Activated CD4-positive, alpha-beta T cell treated with anti-CD3 and anti-CD28 coated beads, Interleukin-2, amount 50 U/mL, for 16 hours (primary cell): ENCODE measurements around the gene SORCS2.

Source experiments
- DNase-seq: peaks from one replicate; pipeline ENCODE4 v3.0.0-alpha.2; 2020

SORCS2 gene

DNA sequence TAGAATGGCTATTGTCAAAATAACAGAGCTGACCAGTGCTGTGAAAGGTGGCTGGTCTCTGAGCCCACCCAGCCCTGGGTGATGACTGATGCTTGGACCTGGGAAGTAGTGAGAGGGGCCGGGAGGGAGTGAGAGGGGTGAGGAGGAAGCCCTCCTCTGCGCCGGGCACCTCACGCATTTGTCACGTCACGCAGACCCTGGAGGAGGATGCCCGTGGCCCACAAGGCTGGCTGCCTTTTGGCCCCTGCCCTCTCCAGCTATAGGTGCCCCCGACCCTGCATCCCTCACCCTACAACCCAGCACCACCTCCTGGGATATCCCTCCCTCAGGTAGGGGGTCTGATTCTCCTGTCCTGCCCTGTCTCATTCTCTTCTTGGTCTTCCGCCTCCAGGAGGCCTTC is 539.9 kb downstream of the SORCS2 start:
- no peak for DNase-seq

DNA sequence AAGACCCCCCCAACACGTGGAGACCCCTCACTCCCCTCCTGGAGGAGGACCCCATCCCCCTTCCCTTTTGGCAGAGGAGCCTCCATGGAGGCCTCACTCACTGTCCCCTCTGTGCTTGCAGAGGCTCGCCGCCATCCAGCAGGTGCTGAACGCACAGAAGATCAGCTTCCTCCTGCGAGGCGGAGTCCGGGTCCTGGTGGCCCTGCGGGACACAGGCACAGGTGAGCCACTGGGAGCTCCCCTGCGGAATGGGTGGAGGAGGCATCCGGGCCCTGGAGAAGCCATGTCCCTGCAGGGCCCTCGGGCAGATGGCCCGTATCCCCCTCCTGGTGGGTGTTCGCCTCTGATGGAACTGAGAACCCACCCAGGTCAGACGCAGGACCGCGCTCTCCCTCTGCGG is 540.9 kb downstream of the SORCS2 start:
- DNase-seq = no peak

DNA sequence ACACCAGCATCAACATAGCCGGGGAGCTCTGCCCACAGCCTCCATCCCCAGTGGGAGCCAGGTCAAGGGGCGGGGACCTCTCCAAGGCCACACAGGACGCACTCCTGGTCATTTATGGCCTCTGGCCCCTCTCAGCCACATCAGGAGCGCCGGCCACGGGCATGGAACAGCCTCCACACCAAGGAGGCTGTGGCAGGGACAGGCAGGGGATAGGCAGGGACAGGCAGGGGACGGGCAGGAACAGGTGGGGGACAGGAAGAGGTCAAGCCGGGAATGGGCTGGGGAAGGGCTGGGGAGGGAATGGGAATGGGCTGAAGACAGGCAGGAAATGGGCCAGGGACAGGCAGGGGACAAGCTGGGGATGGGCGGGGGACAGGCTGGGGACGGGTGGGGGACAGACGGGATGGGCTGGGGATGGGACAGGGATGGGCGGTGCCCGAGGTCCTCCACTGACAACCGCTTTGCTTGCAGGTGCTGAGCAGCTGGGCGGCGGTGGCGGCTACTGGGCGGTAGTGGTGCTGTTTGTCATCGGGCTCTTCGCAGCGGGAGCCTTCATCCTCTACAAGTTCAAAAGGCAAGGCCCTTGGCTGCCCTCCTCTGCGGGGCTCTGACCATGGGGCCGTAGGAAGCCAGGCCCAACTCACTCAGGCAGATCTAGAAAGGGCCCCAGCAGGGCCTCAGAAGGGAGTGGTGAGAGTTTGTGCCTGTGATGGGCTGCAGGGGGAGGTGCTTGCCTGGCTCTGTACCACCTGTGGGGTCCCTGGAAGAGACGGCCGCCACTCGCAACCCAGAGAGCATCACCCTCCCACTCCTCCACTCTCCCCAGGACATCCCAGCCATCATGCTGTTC is 541.7 kb downstream of the SORCS2 start:
- DNase-seq = no peak

DNA sequence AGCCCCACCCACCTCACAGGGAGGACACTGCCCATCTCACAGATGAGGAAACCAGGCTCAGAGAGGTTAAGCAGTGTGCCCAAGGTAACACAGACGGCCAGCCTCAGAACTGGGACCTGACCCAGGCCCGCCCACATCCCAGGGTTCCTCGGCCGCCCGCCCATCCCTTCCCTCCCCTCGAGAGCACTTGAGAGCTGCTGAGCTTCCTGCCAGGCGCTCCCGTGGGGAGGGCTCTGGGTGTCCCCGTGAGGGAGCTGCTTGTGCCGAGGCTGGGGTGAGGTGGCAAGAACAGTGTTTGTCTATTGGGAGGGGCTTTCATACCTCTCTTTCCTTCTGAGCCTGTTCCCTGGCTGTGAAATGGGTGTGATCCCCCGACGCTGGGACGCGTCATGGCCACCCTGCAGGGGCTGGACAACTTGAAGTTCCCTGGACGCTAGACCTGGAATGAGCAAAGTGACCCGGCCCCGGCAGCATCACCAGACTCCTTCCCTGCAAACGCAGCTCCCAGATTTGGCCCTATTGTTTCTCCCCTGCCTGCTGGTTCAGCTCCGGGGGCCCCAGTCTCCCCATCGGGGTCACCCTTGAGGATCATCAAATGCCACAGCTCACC is 542.4 kb downstream of the SORCS2 start:
- DNase-seq = no peak

DNA sequence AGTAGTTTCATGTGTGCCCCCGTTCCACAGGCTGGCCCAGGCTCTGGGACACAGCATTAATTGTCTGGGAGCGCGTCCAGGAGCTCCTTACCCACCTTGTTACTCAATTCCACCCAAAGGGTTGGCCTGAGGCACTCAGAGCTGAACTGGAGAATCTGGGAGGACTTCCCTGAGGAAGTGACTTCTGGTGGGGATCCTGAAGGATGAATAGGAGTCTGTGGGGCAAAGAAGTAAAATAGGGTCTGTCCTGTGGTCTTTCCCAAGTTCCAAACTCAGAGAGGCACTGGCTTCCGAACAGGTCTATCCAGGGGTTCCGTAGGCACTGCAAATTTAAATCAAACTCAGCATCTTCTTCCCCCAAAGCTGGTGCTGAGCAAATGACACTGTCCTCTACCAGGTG is 543.1 kb downstream of the SORCS2 start:
- no peak for DNase-seq

DNA sequence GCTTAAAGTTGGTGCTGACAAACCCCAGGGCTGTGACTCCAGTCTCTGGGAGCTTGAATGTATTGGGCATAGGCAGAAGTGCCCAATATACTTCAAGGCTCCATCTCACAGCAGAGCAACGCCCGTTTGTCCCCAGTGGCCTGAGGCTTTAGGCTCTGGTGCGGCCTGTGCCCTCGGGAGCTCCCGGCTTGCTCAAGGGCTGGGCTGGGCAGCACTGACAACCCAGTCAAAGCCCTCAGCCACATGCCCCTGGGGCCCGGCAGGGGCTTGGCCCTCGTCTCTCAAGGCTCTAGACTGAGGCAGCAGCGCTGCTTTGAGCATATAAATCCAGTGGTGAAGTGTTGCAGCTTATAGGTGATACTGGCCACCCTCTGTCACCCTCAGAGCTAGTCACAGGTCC is 543.6 kb downstream of the SORCS2 start:
- no peak for DNase-seq

DNA sequence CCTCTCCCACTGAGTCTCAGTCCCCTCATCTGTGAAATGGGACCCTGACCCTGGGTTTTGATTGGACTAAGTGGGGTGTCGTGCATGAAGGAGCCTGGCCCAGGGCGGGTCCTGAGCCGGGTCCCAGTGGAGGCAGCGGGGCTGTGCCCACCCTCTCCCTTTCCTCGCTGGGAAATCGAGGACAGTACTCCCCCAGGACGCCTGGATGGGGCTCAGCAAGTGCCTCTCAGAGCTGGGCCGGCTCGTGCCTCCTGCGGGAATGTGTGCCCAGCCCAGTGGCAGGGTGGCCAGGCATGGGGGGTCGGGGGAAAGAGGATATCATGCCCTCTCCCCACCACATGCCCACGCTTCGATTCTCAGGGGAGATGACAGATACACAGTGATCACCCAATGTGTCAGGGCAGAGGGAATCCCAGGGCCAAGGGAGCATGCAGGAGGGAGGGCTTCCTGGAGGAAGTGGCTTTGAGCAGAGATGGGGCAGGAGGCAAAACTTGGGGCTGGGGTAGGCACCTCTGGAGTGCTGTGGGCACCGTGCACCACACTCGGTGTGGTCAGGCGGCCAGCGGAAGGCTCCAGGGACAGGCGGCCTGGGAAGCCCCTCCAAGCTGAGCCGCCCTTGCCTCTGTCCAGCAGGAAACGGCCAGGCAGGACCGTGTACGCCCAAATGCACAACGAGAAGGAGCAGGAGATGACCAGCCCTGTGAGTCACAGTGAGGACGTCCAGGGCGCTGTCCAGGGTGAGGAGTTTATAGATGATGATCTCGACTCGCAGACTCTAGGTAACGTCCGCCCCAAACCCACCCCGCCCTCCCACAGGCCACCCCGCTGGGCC is 544.3 kb downstream of the SORCS2 start:
- DNase-seq = no peak

DNA sequence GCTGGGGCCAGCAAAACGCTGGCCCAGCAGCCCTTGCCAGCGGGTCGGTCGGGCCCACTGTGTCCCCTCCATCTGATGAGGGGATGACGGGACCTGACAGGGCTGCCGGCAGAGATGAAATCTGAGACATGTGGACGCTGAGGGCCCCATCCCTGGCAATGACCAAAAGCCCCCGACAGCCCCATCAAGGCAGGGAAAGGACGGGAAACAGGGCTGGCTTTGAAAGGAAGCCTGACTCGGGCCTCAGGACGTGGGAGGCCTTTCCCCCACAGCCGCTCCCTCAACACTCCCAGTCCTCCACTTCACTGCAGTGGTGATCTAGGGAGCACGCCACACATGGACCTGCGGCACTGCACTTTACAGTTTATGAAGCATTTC is 544.9 kb downstream of the SORCS2 start:
- no peak for DNase-seq

DNA sequence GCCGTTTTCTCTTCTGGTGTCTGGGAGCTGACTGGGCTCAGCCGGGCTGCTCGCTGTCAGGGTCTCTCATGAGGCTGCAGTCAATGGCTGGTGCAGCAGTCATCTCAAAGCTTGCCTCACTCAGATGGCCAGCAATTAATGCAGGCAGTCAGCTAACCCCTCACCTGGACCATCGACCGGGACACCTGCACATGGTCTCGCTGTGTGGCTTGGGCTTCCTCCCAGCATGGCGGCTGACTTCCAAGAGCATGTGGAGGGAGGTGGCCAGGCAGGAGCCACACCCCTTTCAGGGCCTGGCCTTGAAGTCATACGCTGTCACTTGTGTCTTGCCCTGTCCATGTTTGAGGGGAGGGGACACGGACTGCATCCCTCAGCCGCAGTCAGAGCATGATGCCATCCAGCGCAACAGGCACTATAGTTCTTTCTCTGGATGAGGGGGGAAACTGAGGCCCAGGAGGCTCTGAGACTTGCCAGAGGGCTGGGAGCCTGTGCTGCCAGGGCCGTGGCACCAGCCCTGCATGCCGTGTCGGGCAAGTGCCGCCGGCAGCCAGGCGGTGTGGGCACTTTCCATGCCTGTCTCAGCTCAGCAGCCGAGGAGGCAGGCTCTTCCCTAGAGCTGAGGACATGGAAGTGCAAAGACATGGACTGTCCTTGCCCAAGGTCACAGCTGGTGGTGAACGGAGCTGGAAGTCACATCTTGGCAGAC is 545.6 kb downstream of the SORCS2 start:
- no peak for DNase-seq

DNA sequence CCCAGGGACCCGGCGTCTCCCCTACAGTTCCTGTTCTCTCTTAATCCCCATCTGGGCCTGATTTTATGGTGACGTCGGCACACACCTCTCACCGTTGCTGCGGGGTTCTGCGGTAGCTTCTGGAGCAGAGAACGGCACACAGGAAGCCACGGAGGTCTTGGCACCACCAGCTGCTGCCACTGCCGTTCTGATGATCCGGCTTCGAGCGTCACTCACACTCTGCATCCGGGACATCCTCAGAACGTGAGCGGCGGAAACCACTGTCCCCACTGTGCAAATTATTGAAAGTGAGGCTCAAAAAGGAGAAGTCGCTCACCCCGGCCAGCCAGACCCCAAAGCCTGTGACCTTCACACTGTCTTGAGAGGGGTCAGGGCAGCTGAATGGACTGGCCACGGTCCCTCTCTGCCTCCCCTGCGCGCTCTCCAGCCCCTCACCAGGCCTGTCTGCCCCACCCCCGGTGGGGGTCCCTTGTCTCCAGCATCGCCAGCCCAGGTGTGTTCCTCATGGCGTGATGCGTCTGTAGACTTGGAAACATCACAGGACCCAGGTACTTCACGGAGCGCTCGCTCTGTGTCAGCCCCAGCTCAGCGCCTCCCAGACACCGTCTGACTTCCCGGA is 546.2 kb downstream of the SORCS2 start:
- no peak for DNase-seq

DNA sequence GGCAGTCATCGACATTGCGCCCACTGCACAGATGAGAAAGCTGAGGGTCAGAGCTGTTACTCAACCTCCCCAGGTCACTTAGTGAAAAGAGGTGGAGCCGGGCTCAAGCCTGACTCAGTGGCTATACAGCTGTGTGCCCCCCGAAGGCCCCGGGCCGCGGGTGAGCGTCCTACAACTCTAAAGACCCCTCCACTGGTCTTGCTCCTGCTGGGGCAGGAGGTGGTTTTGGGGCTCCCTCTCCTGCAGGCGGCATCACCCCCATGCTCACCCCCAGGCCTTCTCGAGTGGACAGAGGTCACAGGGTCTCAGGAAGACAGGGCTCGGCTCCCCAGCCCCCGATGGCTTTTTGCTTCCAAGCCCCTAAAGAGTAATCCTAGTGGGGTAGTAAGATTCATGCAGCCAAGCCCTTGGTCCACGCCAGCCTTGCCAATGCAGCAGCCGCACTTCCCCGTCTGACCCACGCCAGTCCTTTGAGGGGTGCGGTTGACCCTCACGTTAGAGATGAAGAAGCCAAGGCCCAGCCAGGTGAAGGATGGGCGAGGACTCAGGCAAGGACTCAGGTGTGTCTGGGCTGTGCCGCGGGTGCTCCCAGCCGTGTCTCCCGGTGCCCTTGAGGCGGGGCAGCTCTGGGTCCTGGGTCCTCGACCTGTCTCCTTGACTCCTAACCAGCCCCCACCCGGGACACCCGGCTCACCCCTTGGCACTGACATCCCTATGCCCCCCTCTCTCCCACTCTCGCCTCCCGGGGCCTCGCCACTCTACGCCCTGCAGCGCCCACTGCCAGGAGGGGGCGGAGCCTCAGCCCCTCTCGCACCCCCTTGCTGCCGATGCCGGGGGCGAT is 547.0 kb downstream of the SORCS2 start:
- DNase-seq = no peak

DNA sequence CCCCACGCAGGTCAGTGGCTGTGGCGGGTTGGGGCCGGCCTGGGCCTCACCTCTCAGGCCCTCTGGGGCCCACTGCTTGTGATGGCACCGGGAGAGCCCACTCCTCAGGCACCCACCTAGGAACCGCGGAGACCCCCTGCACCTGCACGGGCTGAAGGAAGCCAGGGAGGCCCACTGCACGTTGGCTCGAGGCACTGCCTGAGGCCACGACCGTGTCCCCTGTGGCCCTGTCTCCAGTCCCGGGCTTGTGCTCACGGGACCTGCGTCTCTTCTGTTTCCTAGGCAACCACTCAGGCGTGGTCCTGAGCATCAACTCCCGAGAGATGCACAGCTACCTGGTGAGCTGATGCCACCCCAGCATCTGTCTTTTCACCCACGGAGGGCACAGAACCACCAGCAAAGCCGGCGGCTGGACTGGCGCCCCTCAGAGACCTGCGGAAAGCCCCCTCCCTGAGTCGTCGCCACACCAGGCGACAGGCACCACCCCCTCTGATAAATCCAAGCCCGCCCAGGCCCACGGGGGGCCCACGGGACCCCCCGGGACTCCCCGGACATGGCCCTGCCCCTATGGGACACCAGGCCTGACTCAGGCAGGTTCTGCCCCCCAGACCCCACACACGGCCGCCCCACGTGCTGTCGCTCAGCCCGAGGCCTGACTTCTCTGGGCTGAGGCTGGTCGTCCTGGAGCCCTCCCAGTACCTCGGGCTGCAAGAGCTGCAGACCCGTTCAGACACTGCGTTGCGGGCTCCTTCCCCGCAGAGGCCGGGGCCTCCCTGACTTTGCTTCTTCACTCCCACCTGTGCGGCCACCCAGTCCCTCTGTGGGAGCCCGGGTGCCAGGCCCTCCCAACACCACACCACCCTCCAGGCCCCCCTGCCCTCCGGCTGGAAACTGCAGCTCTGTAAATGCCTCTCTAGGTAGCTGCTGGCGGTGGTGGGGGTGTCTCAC is 547.9 kb downstream of the SORCS2 start:
- no peak for DNase-seq

DNA sequence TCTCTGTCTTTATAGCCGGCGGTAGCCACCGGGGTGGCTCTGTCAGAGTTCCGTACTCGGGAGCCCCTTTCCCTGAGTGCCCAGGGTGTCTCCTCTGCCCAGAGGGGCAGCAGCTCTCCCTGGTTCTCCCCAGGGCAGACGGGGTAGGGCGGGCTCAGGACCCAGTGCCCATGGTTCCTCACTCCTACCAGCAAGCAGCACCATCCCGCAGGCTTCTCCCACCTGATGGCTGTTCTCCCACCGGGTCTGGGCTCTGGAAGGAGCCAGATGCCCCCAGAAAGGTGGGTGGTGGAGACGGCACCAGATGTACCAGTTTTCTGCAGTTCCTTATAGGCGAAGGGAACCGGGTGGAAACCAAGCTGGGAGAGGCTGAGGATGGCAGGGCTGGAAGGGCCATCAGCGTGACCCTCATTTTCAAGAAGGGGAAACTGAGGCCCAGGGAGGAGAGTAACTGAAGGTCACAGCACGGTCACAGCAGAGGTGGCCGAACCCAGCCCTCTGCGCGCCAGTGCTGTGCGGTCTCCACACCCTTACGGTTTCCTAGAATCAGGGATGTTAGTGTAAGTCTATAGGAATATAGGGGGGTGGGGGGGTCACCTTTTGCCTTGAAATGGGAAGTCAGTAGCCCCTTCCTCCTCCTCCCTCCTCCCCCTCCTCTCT is 548.7 kb downstream of the SORCS2 start:
- DNase-seq = no peak

DNA sequence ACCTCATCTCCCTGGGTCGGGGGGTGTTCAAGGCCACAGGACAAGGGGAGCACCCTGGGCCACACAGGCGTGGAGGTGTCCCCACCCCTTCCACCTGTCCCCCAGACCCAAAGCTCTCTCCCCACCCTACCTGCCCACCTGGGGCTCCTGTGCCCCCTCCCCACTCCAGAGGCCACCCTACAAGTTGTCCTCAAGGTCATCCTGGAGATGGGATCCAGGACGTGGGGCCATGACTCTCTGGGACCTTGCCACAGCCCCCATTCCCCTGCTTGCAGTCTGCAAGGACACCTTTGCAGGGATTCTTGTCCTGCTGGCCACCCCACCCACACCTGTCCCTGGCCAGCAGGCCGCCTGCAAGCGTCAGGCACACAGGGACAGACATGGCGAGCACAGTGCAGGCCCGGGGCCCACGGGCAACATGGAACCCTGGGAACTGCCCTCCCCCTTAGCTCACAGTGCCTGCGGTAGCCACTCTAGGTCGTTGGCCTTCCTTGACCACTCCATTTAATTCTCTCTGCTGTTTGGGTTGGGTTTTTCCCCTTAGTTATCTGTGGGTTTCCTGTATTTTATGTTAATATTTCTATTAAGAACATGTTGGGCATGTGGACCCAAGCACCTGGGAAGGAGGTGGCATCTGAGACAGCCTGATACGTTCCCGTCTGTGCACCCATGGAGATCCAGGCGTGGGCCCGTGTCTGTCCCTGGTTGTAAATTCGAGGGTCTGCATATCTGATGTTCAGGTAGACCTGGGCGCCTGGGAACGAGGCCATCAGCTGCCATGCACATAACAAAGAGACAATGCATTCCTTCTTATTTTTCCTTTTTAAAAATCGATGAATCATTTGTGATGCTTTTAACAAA is 549.8 kb downstream of the SORCS2 start:
- DNase-seq = no peak

DNA sequence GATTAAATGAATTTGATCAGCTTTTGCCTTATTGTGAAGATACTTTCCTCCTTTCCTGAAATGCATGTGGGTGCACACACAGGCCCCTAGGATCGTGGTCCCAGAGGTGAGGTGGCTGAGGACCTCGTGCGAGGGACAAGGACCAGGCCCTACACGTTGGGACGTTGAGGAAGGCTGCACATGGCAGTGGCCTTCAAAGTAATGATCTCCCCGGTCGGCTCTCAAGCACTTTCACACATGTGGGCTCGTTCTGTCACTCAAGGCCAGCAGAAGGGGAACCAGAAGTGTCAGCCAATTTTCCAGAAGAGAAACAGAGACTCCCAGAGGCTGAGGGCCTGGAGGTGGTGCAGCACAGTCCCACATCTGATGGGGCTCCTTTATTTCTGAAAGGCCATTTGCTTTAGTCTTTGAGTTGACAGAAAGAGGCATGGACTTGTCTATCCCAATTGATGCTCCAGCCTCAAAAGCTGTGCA is 550.5 kb downstream of the SORCS2 start:
- no peak for DNase-seq

DNA sequence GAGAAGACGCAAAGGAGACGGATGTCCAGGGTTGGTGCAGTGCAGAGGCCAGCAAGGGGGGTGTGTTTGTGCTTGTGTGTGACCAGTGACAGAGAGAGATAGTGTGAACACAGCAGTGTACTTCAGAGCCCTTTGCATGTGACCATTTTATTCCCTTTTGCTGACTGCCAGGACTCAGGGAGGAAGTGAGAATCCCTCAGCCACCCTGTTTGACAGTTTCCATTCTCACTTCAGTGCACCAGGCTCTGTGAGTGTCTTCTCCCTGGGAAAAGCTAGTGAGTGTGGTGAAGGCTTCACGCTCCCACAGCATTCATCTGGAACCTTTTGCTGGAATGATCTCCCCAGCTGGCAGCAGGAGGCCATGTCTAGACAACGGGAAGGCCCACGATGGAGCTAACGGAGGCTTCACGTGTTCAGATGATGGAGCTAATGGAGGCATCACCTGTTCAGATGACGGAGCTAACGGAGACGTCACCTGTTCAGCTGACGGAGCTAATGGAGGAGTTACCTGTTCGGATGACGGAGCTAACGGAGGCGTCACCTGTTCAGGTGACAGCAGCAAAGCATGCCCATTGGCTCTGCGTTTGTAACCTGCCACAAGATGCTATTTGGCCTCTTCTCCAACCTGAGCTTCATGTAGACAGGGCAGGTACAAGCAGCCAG is 551.9 kb downstream of the SORCS2 start:
- no peak for DNase-seq

DNA sequence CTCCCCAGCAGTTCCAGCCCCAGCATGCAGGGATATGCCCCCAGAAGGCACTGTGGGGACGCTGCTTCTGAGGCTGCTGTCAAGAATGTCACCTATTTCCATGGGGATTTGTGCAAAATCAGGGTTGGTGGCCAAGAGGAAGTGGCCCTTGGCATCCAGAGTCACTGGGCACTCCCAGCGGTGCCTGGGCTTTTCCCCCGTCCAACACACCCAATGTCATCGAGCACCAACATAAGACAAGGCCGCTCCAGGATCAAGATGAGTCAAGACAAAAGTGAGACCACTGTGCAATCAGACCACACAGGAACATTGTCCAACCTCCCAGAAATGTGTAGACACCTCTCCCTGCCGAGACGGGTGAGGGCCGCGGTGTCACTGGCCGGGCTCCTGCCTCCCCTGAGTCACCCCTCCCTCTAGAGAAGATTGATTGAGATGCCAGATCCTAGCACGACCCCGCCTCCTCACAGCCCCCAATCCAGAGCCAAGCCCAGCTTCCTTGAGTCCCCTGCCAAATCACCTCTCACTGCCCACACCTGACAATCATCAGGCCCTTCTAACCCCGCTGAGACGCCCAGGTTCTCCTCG is 553.1 kb downstream of the SORCS2 start:
- no peak for DNase-seq
